DOHH2 (cell line): ENCODE measurements around the gene FLII.

Experiments
- H3F3A ChIP-seq: fragments of 200-600 bp; sonication (generic), shearing (Covaris generic); 2 replicates; pipeline ENCODE4 v1.6.0; 2016; ENCODE audit warnings: antibody characterized with exemption, mild to moderate bottlenecking; ENCODE audit not compliant: control insufficient read depth, insufficient read depth
- H3K27ac ChIP-seq: fragments of 200-600 bp; sonication (generic); 2 replicates; pipeline ENCODE4 v1.5.1; 2014; ENCODE audit warnings: low read depth, mild to moderate bottlenecking, low read length, moderate library complexity
- H3K27me3 ChIP-seq: fragments of 200-600 bp; sonication (generic); 2 replicates; pipeline ENCODE4 v1.6.1; 2014; ENCODE audit warnings: mild to moderate bottlenecking, low read length, mixed read lengths; ENCODE audit not compliant: control insufficient read depth
- H3K36me3 ChIP-seq: fragments of 200-600 bp; sonication (generic); 2 replicates; pipeline ENCODE4 v1.6.1; 2014; ENCODE audit warnings: mild to moderate bottlenecking, low read length, moderate library complexity, mixed read lengths; ENCODE audit not compliant: control insufficient read depth
- H3K4me1 ChIP-seq: fragments of 200-600 bp; sonication (generic); 2 replicates; pipeline ENCODE4 v1.6.1; 2014; ENCODE audit warnings: mild to moderate bottlenecking, low read length, mixed read lengths; ENCODE audit not compliant: control insufficient read depth
- H3K4me2 ChIP-seq: fragments of 200-600 bp; sonication (generic); 2 replicates; pipeline ENCODE4 v1.6.0; 2014; ENCODE audit warnings: mild to moderate bottlenecking, low read length, moderate library complexity
- H3K4me3 ChIP-seq: fragments of 200-600 bp; sonication (generic); 2 replicates; pipeline ENCODE4 v1.5.1; 2014; ENCODE audit warnings: mild to moderate bottlenecking, low read length, mixed read lengths
- H3K79me2 ChIP-seq: fragments of 200-600 bp; sonication (generic); 2 replicates; pipeline ENCODE4 v1.6.1; 2014; ENCODE audit warnings: mild to moderate bottlenecking, low read length, mixed read lengths; ENCODE audit not compliant: control insufficient read depth
- H3K9me2 ChIP-seq: fragments of 200-600 bp; sonication (generic); replicated peaks from 2 replicates; pipeline ENCODE4 v1.6.1; 2014; ENCODE audit warnings: mild to moderate bottlenecking, low read length, mixed read lengths; ENCODE audit not compliant: control insufficient read depth
- H3K9me3 ChIP-seq: fragments of 200-600 bp; sonication (generic); 2 replicates; pipeline ENCODE4 v1.6.1; 2014; ENCODE audit warnings: antibody characterized with exemption, low read length, mixed read lengths; ENCODE audit not compliant: control insufficient read depth, insufficient read depth
- H4K20me1 ChIP-seq: fragments of 200-600 bp; sonication (generic); 2 replicates; pipeline ENCODE4 v1.6.0; 2014; ENCODE audit warnings: low read depth, mild to moderate bottlenecking, antibody characterized with exemption, low read length, moderate library complexity; ENCODE audit not compliant: control insufficient read depth, insufficient read depth
- CTCF ChIP-seq: fragments of 200-600 bp; sonication (generic); IDR thresholded peaks from one replicate; pipeline ENCODE4 v1.5.1; 2014; ENCODE audit warnings: antibody characterized with exemption, mild to moderate bottlenecking, low read depth, low read length; ENCODE audit not compliant: poor library complexity, severe bottlenecking
- EZH2phosphoT487 ChIP-seq: fragments of 200-600 bp; sonication (generic); IDR thresholded peaks from 2 replicates; pipeline ENCODE4 v1.6.1; 2017; ENCODE audit warnings: borderline replicate concordance, mild to moderate bottlenecking, antibody characterized with exemption, low read length, moderate library complexity, mixed read lengths

The FLII gene

GRCh38 chr17:18230288-18231141, 28.0 kb downstream of the FLII start:
- H3K9me3 ChIP-seq, result no peaks in the 10 kb centered on the region
- H3K4me2 ChIP-seq, result no peak overlapping the region
- no peaks in the 10 kb centered on the region for H3K9me2 ChIP-seq
- H4K20me1 ChIP-seq, result no peaks in the 10 kb centered on the region
- TF ChIP-seq CTCF, result no peak
- no peak for TF ChIP-seq EZH2phosphoT487
- H3K27me3 ChIP-seq, result no peaks in the 10 kb centered on the region
- peaks cover 9% of the 10 kb centered on the region for H3K4me1 ChIP-seq
- no peak overlapping the region for H3K4me3 ChIP-seq
- H3K27ac ChIP-seq, result no peak overlapping the region
- peaks cover 8% of the 10 kb centered on the region for H3K79me2 ChIP-seq
- no peaks in the 10 kb centered on the region for H3F3A ChIP-seq
- H3K36me3 ChIP-seq, result no peaks in the 10 kb centered on the region; the same call in 1 of the 2 replicates

DNA sequence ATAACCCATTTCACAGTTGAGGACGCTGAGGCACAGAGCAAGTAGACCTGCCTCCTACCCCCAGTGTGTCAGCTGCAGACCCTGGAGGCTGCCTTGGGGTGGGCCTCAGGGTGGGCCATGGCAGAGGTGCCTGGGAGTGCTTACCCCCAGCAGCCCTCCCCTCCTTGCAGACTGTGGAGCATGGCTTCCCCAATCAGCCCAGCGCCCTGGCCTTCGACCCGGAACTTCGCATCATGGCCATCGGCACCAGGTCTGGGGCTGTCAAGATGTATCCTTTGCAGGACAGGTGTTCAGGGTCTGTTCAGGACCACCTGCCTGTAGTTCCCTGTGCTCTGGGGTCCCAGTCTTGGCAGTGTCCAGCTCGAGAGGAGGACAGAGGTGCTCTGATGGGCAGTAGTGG, 28.8 kb downstream of the FLII start:
- no peaks in the 10 kb centered on the region for H3K9me3 ChIP-seq
- no peak overlapping the region for H3K4me2 ChIP-seq
- peaks cover 8% of the 10 kb centered on the region for H3K79me2 ChIP-seq
- H3K27me3 ChIP-seq, result no peaks in the 10 kb centered on the region
- H3K4me1 ChIP-seq, result peaks cover 12% of the 10 kb centered on the region
- no peaks in the 10 kb centered on the region for H4K20me1 ChIP-seq
- no peaks in the 10 kb centered on the region for H3K36me3 ChIP-seq
- no peaks in the 10 kb centered on the region for H3K9me2 ChIP-seq
- TF ChIP-seq EZH2phosphoT487, result no peak
- no peak for TF ChIP-seq CTCF
- no peak overlapping the region for H3K4me3 ChIP-seq
- no peaks in the 10 kb centered on the region for H3F3A ChIP-seq
- no peak overlapping the region for H3K27ac ChIP-seq

DNA sequence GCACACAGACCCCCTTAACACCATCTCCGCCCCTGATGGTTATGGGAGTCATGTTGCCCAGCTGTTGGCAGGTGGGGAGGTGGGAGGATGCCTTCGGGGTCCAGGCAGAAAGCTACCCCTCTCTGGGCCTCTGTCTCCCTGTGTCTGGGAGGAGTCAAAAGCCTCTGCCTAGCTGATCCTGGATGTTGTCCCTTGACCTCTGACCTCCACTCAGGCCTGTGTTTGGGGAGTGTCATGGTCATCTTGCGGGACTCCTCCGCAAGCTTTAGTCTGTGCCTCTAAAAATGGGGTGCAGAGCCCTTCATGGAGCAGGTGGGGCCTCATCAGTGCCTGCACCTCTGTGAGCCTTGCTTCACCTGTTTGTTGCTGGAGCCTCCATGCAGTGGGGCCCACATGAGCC, 29.3 kb downstream of the FLII start:
- H3K4me3 ChIP-seq, result no peak overlapping the region
- H3K9me2 ChIP-seq, result no peaks in the 10 kb centered on the region
- H3K4me1 ChIP-seq, result peaks cover 14% of the 10 kb centered on the region
- no peaks in the 10 kb centered on the region for H3F3A ChIP-seq
- H3K4me2 ChIP-seq, result no peak overlapping the region
- H3K36me3 ChIP-seq, result no peaks in the 10 kb centered on the region
- H4K20me1 ChIP-seq, result no peaks in the 10 kb centered on the region
- peaks cover 8% of the 10 kb centered on the region for H3K79me2 ChIP-seq
- no peak overlapping the region for H3K27ac ChIP-seq
- TF ChIP-seq CTCF (no peak), EZH2phosphoT487 (no peak)
- H3K27me3 ChIP-seq, result no peaks in the 10 kb centered on the region
- H3K9me3 ChIP-seq, result no peaks in the 10 kb centered on the region
